ENCODE measurements around the gene SNX11.

The SNX11 gene

DNA sequence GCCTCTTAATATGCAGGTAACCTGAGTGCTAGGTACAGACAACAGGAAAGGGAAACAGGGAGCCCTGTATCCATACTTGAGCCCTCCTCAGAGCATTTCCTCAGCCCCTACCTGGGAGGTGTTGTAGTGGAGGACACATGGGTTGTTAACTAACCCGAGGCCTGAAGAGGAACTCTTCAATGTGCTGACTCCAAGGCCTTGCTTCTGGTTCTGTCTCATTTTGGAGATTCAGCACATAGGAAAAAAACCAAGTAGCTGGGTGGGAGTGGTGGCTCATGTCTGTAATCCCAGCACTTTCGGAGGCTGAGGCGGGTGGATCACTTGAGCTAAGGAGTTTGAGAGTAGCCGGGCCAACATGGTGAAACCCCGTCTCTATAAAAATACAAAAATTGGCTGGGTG is 24.8 kb downstream of the SNX11 start:
- no peak overlapping the region for H3K4me3 ChIP-seq (ENCODE audit: low read depth, low read length)
- TF ChIP-seq, protein P1, sequence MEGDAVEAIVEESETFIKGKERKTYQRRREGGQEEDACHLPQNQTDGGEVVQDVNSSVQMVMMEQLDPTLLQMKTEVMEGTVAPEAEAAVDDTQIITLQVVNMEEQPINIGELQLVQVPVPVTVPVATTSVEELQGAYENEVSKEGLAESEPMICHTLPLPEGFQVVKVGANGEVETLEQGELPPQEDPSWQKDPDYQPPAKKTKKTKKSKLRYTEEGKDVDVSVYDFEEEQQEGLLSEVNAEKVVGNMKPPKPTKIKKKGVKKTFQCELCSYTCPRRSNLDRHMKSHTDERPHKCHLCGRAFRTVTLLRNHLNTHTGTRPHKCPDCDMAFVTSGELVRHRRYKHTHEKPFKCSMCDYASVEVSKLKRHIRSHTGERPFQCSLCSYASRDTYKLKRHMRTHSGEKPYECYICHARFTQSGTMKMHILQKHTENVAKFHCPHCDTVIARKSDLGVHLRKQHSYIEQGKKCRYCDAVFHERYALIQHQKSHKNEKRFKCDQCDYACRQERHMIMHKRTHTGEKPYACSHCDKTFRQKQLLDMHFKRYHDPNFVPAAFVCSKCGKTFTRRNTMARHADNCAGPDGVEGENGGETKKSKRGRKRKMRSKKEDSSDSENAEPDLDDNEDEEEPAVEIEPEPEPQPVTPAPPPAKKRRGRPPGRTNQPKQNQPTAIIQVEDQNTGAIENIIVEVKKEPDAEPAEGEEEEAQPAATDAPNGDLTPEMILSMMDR (conservative IDR thresholded peaks at IDR 0.05; ENCODE audit: low read depth, low read length) = no peak
- DNase-seq (ENCODE audit: low read depth) = no peak

DNA sequence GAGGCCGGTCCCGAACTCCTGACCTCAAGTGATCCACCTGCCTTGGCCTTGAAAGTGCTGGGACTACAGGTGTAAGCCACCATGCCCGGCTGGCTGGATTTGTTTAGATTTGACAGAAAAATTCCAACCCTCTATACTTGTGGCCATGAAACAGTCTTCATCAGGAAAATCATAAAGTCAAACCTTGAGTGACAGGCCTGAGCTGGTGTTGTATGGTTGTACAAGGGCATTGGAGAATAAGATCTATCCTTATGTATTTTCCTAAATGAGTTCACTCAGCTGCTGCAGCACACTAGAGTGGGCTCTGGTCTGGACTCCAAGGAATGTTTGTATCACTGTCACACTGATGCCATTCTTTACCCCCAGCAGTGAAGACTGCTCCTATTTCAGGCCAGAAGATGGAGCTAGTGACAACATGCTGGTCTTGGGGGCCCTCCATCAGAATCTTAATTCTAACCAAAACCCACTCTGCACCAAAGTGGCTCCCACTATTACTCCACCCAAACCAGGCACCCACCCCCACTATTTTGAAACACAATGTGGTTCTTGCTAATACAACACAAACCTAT is 27.4 kb downstream of the SNX11 start:
- TF ChIP-seq, protein P1 (conservative IDR thresholded peaks at IDR 0.05; ENCODE audit: low read depth, low read length) = peak; percentile 41
- no peak overlapping the region for H3K4me3 ChIP-seq (ENCODE audit: low read depth, low read length)
- DNase-seq (ENCODE audit: low read depth) = peak; percentile 13

DNA sequence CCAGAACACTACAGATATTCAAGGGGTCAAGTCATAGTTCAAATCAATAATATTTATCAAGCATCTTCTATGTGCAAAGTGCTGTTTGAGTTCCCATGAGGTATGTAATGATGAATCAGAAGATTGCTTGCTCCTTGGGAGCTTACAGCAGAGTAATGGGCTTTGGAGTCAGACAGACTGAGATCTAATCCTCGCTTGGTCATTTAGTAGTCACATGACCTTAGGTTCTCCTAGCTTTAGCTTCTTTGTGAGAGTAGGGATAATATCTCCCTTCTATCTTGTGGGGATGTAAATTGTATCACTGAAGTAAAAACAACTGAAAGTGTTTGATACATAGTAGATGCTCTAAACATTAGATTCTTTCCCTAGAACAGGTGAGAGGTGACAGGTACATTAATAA is 30.1 kb downstream of the SNX11 start:
- no peak for DNase-seq (ENCODE audit: low read depth)
- no peak overlapping the region for H3K4me3 ChIP-seq (ENCODE audit: low read depth, low read length)
- TF ChIP-seq, protein P1 (conservative IDR thresholded peaks at IDR 0.05; ENCODE audit: low read depth, low read length) = no peak

DNA sequence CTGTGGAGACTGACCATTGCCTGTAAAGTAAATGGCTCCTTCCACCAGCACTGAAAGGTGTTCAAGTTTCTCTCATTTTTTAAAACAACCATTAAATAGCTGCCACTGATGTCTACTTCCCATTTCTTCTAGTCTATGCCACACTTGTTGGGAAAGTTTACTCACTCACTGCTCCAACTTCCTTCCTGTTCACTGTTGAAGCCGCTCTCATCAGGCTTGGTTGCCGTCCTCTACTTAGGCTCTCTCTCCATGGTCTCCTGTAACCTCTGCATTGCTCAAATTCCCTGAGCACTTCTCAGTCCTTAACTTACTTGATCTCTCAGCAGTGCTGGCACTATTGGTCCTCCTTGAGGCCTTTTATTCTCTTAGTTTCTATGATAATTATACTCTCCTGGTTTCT is 32.4 kb downstream of the SNX11 start:
- H3K4me3 ChIP-seq (ENCODE audit: low read depth, low read length) = no peak overlapping the region
- TF ChIP-seq, protein P1 (conservative IDR thresholded peaks at IDR 0.05; ENCODE audit: low read depth, low read length) = no peak
- peak; percentile 45 for DNase-seq (ENCODE audit: low read depth)

DNA sequence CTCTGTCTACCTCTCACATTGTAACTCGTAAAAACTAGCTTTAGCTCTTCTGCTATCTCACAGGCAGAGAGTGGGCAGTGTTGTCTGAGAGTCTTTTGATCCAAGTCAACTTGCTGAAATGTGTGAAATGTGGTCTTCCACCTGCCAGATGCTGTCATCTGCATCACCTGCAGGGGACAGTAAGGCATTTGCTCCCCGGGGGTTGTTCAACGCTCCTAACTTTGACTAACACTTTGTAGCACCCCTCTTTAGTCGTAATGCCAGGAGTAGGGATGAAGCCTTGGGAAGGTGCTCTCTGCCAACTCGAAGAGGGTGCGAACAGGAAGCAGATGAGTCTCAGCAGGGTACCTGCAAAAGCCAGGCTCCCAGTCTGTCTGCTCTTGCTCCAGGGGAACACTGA is 36.1 kb downstream of the SNX11 start:
- TF ChIP-seq, protein P1 (conservative IDR thresholded peaks at IDR 0.05; ENCODE audit: low read depth, low read length) = no peak
- no peak for DNase-seq (ENCODE audit: low read depth)
- H3K4me3 ChIP-seq (ENCODE audit: low read depth, low read length) = no peak overlapping the region

DNA sequence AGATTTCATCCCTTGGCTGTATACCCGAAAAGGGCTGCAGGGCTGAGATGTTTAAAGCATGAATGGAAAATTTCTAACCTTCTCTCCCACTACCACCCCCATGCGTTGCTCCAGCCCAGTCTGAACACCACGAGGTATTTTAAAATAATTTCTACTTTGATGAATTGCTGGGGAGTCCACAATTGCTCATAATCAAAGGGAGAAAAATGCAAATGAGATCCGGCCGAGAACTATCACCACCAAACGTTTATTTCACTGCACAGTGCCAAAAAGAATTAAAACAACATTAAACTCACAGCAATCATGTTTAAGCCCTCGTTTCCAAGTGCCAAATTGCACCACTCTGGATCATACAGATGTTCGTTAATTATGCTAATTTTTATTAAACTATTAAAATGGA is 36.7 kb downstream of the SNX11 start:
- no peak overlapping the region for H3K4me3 ChIP-seq (ENCODE audit: low read depth, low read length)
- no peak for DNase-seq (ENCODE audit: low read depth)
- TF ChIP-seq, protein P1 (conservative IDR thresholded peaks at IDR 0.05; ENCODE audit: low read depth, low read length) = no peak

DNA sequence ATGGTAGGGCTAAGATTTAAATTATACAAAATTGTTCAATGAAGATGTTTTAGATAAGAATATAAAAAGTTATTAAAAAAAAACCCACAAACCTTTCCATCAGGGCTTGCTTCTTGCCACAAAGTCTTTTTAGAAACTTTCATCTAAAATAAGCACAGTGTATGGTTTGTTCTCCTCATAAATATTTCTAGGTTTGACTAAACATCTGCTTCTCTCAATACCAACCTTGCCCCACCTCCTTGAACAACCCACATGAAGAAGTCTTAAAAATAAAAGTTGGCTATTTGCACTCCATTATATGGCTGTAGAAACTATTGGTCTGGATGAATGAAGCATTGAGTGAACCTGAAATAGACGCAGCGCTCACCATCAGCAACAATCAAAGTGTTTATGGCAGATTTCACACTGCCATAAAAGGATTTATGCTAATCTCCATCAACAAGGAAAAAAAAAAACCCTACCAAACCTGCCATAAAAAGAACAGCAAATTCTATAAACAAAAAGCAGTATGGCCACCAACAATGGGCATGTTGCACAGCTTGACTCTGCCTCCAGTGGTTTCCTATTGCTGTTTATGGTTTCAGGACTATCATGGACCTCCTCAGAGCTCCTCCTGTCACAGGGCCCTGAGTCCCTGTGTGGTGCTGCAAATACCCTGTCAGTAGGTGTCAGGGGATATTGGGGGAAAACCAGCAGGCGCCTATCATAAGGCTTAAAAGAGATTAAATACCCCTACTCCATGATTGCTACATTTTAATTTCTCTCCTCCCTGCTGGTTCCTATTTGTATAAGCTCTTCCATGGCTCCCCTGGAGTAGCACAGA is 37.6 kb downstream of the SNX11 start:
- TF ChIP-seq, protein P1 (conservative IDR thresholded peaks at IDR 0.05; ENCODE audit: low read depth, low read length) = no peak
- no peak overlapping the region for H3K4me3 ChIP-seq (ENCODE audit: low read depth, low read length)
- no peak for DNase-seq (ENCODE audit: low read depth)

Measured in choroid plexus epithelial cell (primary cell).